PC-3 (cell line): Measurements from ENCODE around the gene LMX1A. TPM values are rescaled to one million over a fixed set of nuclear protein-coding genes. Genes with fewer than 3 reads are reported as not detected.

Experiments used
- total RNA-seq: library from RNA; depleted of rRNA; stranded (reverse); fragments of >200 nt; gene quantifications from 2 replicates; pipeline ENCODE4 v1.2.3, GENCODE V29; 2014; rRNA removed

The LMX1A gene
- total RNA-seq, 1 experiment from 2014 or later, result not detected

Other genes starting within 250 kb of the LMX1A start
- gene RXRG, start 88.4 kb upstream of the LMX1A start, total RNA-seq, result not detected in 2 replicates
- not detected in 2 replicates for gene LRRC52, start 187.3 kb upstream of the LMX1A start, total RNA-seq